Nephron progenitor cell (in vitro differentiated cells): ENCODE results near the gene ZFPL1.

Experiments
- DNase-seq: peaks from one replicate; pipeline ENCODE4 v3.0.0; 2021
- H3K27ac Mint-ChIP-seq: 2 replicates; pipeline ENCODE4 v1.8.0; 2021; ENCODE audit warnings: mild to moderate bottlenecking, moderate library complexity, mixed read lengths
- H3K27me3 Mint-ChIP-seq: 2 replicates; pipeline ENCODE4 v1.8.0; 2021; ENCODE audit warnings: mild to moderate bottlenecking, low read depth, mixed read lengths; ENCODE audit not compliant: poor library complexity
- H3K36me3 Mint-ChIP-seq: 2 replicates; pipeline ENCODE4 v1.8.0; 2021; ENCODE audit warnings: low read depth, mixed read lengths
- H3K4me1 Mint-ChIP-seq: 2 replicates; pipeline ENCODE4 v1.8.0; 2021; ENCODE audit warnings: mixed read lengths
- H3K4me3 Mint-ChIP-seq: 2 replicates; pipeline ENCODE4 v1.8.0; 2021; ENCODE audit warnings: mild to moderate bottlenecking, moderate library complexity, mixed read lengths
- H3K9me3 Mint-ChIP-seq: 2 replicates; pipeline ENCODE4 v1.8.0; 2021; ENCODE audit warnings: mild to moderate bottlenecking, moderate library complexity, mixed read lengths
- CTCF ChIP-seq: fragments of 200-600 bp; sonication (generic); IDR thresholded peaks from 2 replicates; pipeline ENCODE4 v1.5.0; 2021; ENCODE audit warnings: antibody characterized with exemption

The ZFPL1 gene

GRCh38 chr11:65040847-65041622 is 43.0 kb upstream of the ZFPL1 start, which contains the start of gene SAC3D1:
Gene SAC3D1, plus strand, starts transcription at chr11:65041210. Its CDS starts 83 bp downstream, at chr11:65041293.
- peak within 1 kb of the TSS; percentile 92 for H3K27ac Mint-ChIP-seq
- peaks cover 12% of the 10 kb centered on the region for H3K36me3 Mint-ChIP-seq
- H3K9me3 Mint-ChIP-seq = no peaks in the 10 kb centered on the region
- H3K4me1 Mint-ChIP-seq = peaks cover 22% of the 10 kb centered on the region
- H3K27me3 Mint-ChIP-seq = no peaks in the 10 kb centered on the region
- peak within 1 kb of the TSS; percentile 90 for H3K4me3 Mint-ChIP-seq
- no peak for TF ChIP-seq CTCF
- peak; percentile 86 for DNase-seq

GRCh38 chr11:65042891-65043290 is 41.1 kb upstream of the ZFPL1 start:
- TF ChIP-seq CTCF = no peak
- no peak for DNase-seq
- Mint-ChIP-seq H3K27ac (no peak overlapping the region), H3K27me3 (no peaks in the 10 kb centered on the region), H3K9me3 (no peaks in the 10 kb centered on the region), H3K4me1 (peaks cover 26% of the 10 kb centered on the region), H3K4me3 (peak overlapping the region; percentile 90), H3K36me3 (peaks cover 12% of the 10 kb centered on the region)

- no peak for TF ChIP-seq CTCF
- Mint-ChIP-seq H3K27ac (peak overlapping the region; percentile 85), H3K27me3 (peaks cover 4% of the 10 kb centered on the region), H3K4me1 (peaks cover 26% of the 10 kb centered on the region), H3K9me3 (no peaks in the 10 kb centered on the region), H3K4me3 (no peak overlapping the region), H3K36me3 (peaks cover 12% of the 10 kb centered on the region)
- no peak for DNase-seq
Observed at GRCh38 chr11:65043881-65044501, 40.0 kb upstream of the ZFPL1 start.

- Mint-ChIP-seq H3K27ac (no peak overlapping the region), H3K36me3 (peaks cover 12% of the 10 kb centered on the region)
- TF ChIP-seq CTCF = no peak
Observed at GRCh38 chr11:65045061-65045460, 39.0 kb upstream of the ZFPL1 start.

GRCh38 chr11:65045728-65046127 is 38.3 kb upstream of the ZFPL1 start:
- no peak overlapping the region for H3K27ac Mint-ChIP-seq
- H3K36me3 Mint-ChIP-seq = peaks cover 12% of the 10 kb centered on the region

More at GRCh38 chr11:65045061-65045460, 39.0 kb upstream of the ZFPL1 start:
- Mint-ChIP-seq H3K9me3 (no peaks in the 10 kb centered on the region), H3K4me3 (no peak overlapping the region), H3K27me3 (peaks cover 4% of the 10 kb centered on the region), H3K4me1 (peaks cover 26% of the 10 kb centered on the region)
- DNase-seq = no peak

More at GRCh38 chr11:65045728-65046127, 38.3 kb upstream of the ZFPL1 start:
- Mint-ChIP-seq H3K4me1 (peaks cover 26% of the 10 kb centered on the region), H3K27me3 (peaks cover 4% of the 10 kb centered on the region), H3K4me3 (no peak overlapping the region), H3K9me3 (no peaks in the 10 kb centered on the region)
- no peak for DNase-seq
- TF ChIP-seq CTCF = no peak
